ENCODE measurements around the gene SDHAF3. TPM values are rescaled to one million over a fixed set of nuclear protein-coding genes. Genes with fewer than 3 reads are reported as not detected.

Gene SDHAF3
- 2.9 and 3.4 TPM in 2 replicates for total RNA-seq

DNA sequence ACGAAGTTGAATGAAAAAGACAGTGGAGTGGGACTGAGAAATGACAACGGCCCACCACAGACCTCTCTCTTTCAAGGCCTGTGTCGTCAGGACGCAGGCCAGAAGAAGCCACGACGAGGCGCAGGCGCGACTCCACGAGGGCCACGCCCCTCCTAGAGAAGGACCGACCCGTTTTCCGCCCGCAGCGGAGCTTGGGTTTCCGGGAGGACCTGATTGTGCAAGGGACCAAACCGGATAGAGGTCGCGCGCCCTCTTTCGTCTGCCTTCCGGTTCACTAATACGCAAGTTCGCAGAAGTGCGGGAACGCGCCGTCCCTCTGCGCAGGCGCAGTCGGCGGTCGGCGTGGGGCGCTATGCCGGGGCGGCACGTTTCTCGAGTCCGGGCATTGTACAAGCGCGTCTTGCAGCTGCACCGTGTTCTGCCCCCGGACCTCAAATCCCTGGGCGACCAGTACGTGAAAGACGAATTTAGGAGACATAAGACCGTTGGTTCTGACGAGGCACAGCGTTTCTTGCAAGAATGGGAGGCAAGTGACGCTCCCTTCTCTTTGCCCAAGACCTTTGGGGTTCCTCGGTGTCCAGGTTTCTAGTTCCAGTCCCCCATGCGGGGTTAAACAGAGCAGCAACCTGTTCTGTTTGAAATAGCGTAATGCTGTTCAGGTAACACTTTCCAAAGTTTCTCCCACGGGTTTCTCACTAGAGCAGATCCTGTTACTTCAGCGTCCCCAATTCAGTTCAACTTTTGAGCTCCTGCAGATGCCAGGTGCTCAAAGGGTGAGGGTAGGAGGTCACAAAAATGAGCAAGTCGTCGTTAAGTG lies at the start of gene SDHAF3:
SDHAF3 (plus strand) TSS at position 327 of the 817 bp plus-strand sequence; CDS start at position 353, 26 bp downstream.

Other genes with a start within 250 kb of the SDHAF3 start
- gene DLX6, start 112.1 kb upstream of the SDHAF3 start, total RNA-seq: not detected in 2 replicates
- gene DLX5, start 92.9 kb upstream of the SDHAF3 start, total RNA-seq: not detected in 2 replicates

Measured in vein endothelial cell (primary cell).